Sigmoid colon (tissue), 4 donors: ENCODE results near the gene FLCN.

Experiments used
- CTCF ChIP-seq, 4 experiments: fragments of 450-650 bp in 3 of 4; fragments of 200-600 bp in 1 of 4; IDR thresholded peaks; one replicate each; pipeline ENCODE4 v1.5.1; 2016 to 2019; ENCODE audit warnings: antibody characterized with exemption in 4 of 4, mild to moderate bottlenecking in 3 of 4, moderate library complexity in 2 of 4
- EP300 ChIP-seq, 4 donors: sonication (generic); formaldehyde crosslinking; IDR thresholded peaks; one replicate each; pipeline ENCODE4 v1.6.1; 2017; ENCODE audit warnings: antibody characterized with exemption in 4 of 4
- POLR2A ChIP-seq, 2 donors: fragments of 450-650 bp; IDR thresholded peaks; one replicate each; pipeline ENCODE4 v1.6.1; 2016; ENCODE audit warnings: antibody characterized with exemption in 2 of 2, mild to moderate bottlenecking in 2 of 2, moderate library complexity in 2 of 2

DNA sequence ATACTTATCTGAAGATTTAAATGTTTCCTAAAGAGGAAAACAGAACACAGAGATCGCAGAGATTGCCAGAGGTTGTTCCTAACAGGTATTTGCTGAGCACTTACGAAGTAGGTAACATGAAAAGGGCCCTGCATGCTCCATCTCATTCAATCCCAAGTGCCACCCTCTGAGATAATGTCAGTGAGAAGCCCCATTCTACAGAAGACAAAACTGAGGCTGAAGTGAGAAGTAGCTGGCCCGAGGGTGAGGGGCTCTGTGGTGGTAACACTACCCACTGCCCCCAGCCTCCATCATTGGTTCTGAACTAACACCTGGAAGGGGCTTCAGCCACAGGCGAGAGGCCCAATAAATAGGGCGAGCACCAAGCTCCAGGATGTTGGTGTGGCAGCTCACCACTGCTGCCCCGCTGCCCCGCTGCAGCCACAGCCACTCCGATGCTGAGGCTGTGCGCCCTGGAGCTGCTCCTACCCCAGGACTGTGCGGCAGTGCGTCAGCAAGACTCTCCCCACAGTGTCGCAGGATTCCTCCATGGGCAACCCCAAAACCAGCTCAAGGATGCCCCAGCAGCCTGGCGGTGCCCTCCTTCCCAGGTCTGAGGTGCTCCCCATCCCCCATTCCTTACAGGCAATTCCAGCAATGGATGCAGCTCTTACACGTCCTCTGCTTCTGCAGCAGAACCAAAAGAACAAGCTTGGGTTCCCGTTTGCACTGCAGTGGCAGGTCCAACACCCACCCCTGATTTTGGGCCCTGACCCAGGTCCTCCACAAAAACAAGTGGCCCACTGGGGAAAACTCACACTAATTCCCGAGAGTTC lies 10.3 kb downstream of the FLCN start:
- TF ChIP-seq CTCF (IDR thresholded peaks at IDR 0.05) (no peak), POLR2A (IDR thresholded peaks at IDR 0.05) (no peak), EP300 (IDR thresholded peaks at IDR 0.05) (no peak)
